A549 treated with AZD9567 at 1 μM for 4 hours (cell line): ENCODE measurements around the gene PGM1. TPM values are rescaled to one million over a fixed set of nuclear protein-coding genes. Genes with fewer than 3 reads are reported as not detected.

ENCODE experiments used
- total RNA-seq: library from RNA; stranded (reverse); fragments of 200-300 nt; extraction: Qiagen RNA extraction; gene quantifications from 5 replicates; pipeline ENCODE4 v1.2.3, GENCODE V29; 2022; ENCODE audit not compliant: insufficient read depth

Gene PGM1
- total RNA-seq, result 29.3 to 36.8 TPM (median 35.5 TPM) in 5 replicates

DNA sequence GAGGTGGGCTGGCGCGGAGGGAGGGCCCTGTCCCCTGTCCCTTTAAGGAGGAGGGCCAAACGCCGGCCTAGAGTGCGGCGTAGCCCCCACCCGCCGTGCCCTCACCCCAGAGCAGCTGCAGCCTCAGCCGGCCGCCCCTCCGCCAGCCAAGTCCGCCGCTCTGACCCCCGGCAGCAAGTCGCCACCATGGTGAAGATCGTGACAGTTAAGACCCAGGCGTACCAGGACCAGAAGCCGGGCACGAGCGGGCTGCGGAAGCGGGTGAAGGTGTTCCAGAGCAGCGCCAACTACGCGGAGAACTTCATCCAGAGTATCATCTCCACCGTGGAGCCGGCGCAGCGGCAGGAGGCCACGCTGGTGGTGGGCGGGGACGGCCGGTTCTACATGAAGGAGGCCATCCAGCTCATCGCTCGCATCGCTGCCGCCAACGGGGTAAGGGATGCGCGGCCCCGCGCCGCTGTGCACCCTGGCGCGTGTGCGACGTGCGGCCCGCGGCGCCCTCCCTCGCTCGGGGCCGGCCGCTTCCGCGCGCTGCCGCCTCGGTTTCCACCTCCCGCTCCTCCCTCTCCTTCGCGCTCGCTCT lies at the start of gene PGM1:
Gene PGM1 (plus strand): TSS at position 109 of the 583 bp plus-strand sequence. CDS start 78 bp downstream, at position 187.

Other genes starting within 250 kb of the PGM1 start
- 4.4 to 7.1 TPM (median 6.7 TPM) in 5 replicates for gene ALG6, start 225.8 kb upstream of the PGM1 start, total RNA-seq
- gene ITGB3BP, start 70.2 kb upstream of the PGM1 start, total RNA-seq, result 25.1 to 31.7 TPM (median 25.4 TPM) in 5 replicates
- 1.9 to 4.0 TPM (median 2.1 TPM) in 5 replicates for gene EFCAB7, start 69.9 kb upstream of the PGM1 start, total RNA-seq
- gene ROR1, start 180.6 kb downstream of the PGM1 start, total RNA-seq, result 6.9 to 8.6 TPM (median 7.7 TPM) in 5 replicates